ENCODE data around the gene TCTA. TPM values are rescaled to one million over a fixed set of nuclear protein-coding genes. Genes with fewer than 3 reads are reported as not detected.

TCTA gene
- total RNA-seq, result 26.6 and 29.1 TPM in 2 replicates

GRCh38 chr3:49411968-49412631 is at the start of gene TCTA, which contains the start of gene RHOA:
TCTA (plus strand) TSS chr3:49412423; CDS start chr3:49412427, 4 bp downstream.
RHOA (minus strand) TSS chr3:49411976; CDS start chr3:49375589, 36,387 bp downstream.

GRCh38 chr3:49422379-49423248 is 10.4 kb downstream of the TCTA start, which contains the start of gene AMT:
AMT (minus strand) TSS chr3:49422473; CDS start chr3:49422450, 23 bp downstream.

Other genes starting within 250 kb of the TCTA start
- gene CCDC71, start 246.1 kb upstream of the TCTA start, total RNA-seq, result 24.3 and 27.9 TPM in 2 replicates
- gene KLHDC8B, start 240.8 kb upstream of the TCTA start, total RNA-seq, result 19.4 and 19.7 TPM in 2 replicates
- 0.75 and 1.1 TPM in 2 replicates for gene C3orf62, start 135.2 kb upstream of the TCTA start, total RNA-seq
- gene USP4, start 72.4 kb upstream of the TCTA start, total RNA-seq, result 13.8 and 16.8 TPM in 2 replicates
- 286 and 311 TPM in 2 replicates for gene GPX1, start 54.1 kb upstream of the TCTA start, total RNA-seq
- gene RHOA, start 447 bp upstream of the TCTA start, total RNA-seq, result 359 and 416 TPM in 2 replicates
- 0.39 and 1.5 TPM in 2 replicates for gene AMT, start 10.1 kb downstream of the TCTA start, total RNA-seq
- 4.3 and 8.2 TPM in 2 replicates for gene NICN1, start 16.9 kb downstream of the TCTA start, total RNA-seq
- 35.4 and 40.0 TPM in 2 replicates for gene DAG1, start 57.8 kb downstream of the TCTA start, total RNA-seq
- gene BSN, start 142.1 kb downstream of the TCTA start, total RNA-seq, result 0.10 and 0.37 TPM in 2 replicates